Measurements from ENCODE around the gene C11orf91. TPM values are rescaled to one million over a fixed set of nuclear protein-coding genes. Genes with fewer than 3 reads are reported as not detected.

Gene C11orf91
- total and polyA plus RNA-seq, 2 donors (not counting 3 experiments of a cell fraction or from before 2014, with no cell fraction given), result 0.94 to 2.1 TPM

- FAIRE-seq, result no peak
- Histone ChIP-seq H4K20me1 (replicated peaks; ENCODE audit: control insufficient read depth, extremely low read depth, insufficient read depth, low read length) (no peaks in the 10 kb centered on the region), H3K36me3 (ENCODE audit: control insufficient read depth in 2 of 2, extremely low read depth in 1 of 2, insufficient read depth in 2 of 2, low read length in 2 of 2) (no peaks in the 10 kb centered on the region), H3K4me3 (replicated peaks in 1 of 3; ENCODE audit: insufficient read depth in 1 of 3, low read depth in 1 of 3, low read length in 3 of 3) (no peak overlapping the region), H3K79me2 (ENCODE audit: control insufficient read depth, insufficient read depth, low read length) (no peaks in the 10 kb centered on the region), H3K9me3 (replicated peaks; ENCODE audit: control insufficient read depth, insufficient read depth, low read length) (no peaks in the 10 kb centered on the region), H2AFZ (ENCODE audit: low read depth, low read length) (no peak overlapping the region), H3K27ac (ENCODE audit: insufficient read depth, low read depth, low read length) (peak overlapping the region; percentile 91), H3K4me2 (ENCODE audit: insufficient read depth, low read length) (peak overlapping the region; percentile 44), H3K9me1 (replicated peaks; ENCODE audit: control insufficient read depth, extremely low read depth, insufficient read depth, low read length) (no peaks in the 10 kb centered on the region), H3K9ac (replicated peaks; ENCODE audit: extremely low read depth, insufficient read depth, low read length) (peak overlapping the region; percentile 93), H3K4me1 (ENCODE audit: control insufficient read depth, extremely low read depth, insufficient read depth, low read length) (peaks cover 69% of the 10 kb centered on the region), H3K27me3 (ENCODE audit: control insufficient read depth in 2 of 2, insufficient read depth in 2 of 2, low read length in 2 of 2) (no peaks in the 10 kb centered on the region)
- DNase-seq (ENCODE audit: low read depth, low spot score), result no peak
- ChIA-PET POLR2A (interaction anchor here (0.8 to 4.5 kb wide), 4 partner anchors 9 to 50 kb away, joined by 3 to 73 read pairs (median 3); partner anchors contain the start of genes C11orf91 and CD59), CTCF (interaction anchor here (0.6 to 12.5 kb wide), 10 partner anchors 10 to 531 kb away, joined by 3 to 171 read pairs (median 5); partner anchors contain the start of genes C11orf91, CD59 and CSTF3)
- TF ChIP-seq MAX (IDR thresholded peaks at IDR 0.05; ENCODE audit: insufficient read depth, insufficient read length), result no peak
- no peak for TF ChIP-seq JUN (IDR thresholded peaks at IDR 0.05; ENCODE audit: borderline replicate concordance, insufficient read depth, insufficient read length, low read depth)
- no peak for TF ChIP-seq POLR2A (IDR thresholded peaks at IDR 0.05; ENCODE audit: low read depth, low read length)
- TF ChIP-seq FOS (IDR thresholded peaks at IDR 0.05; ENCODE audit: borderline replicate concordance, insufficient read depth, low read length), result no peak
- TF ChIP-seq GATA2 (IDR thresholded peaks at IDR 0.05; ENCODE audit: insufficient read depth, insufficient read length, low read depth, low read length), result no peak
- dilution Hi-C loops (cut with MboI; ENCODE audit: extremely low pct_ligation_motif_present, low sequenced_read_pairs) (no loop called here), intact Hi-C loops (cut with micrococcal nuclease) (loop anchor here (1.0 kb wide), 1 partner anchor 9 kb away; no protein-coding TSS in a partner anchor)
- TSS peak; percentile 48 for BruUV-seq (replicated peaks)
Observed at GRCh38 chr11:33692541-33692940, 8.1 kb downstream of the C11orf91 start.

GRCh38 chr11:33692013-33692504 is 8.6 kb downstream of the C11orf91 start:
- Histone ChIP-seq H2AFZ (ENCODE audit: low read depth, low read length) (no peak overlapping the region), H3K27ac (ENCODE audit: insufficient read depth, low read depth, low read length) (peak overlapping the region; percentile 91), H3K36me3 (ENCODE audit: control insufficient read depth in 2 of 2, extremely low read depth in 1 of 2, insufficient read depth in 2 of 2, low read length in 2 of 2) (no peaks in the 10 kb centered on the region), H3K9me1 (replicated peaks; ENCODE audit: control insufficient read depth, extremely low read depth, insufficient read depth, low read length) (no peaks in the 10 kb centered on the region), H3K4me1 (ENCODE audit: control insufficient read depth, extremely low read depth, insufficient read depth, low read length) (peaks cover 69% of the 10 kb centered on the region), H3K79me2 (ENCODE audit: control insufficient read depth, insufficient read depth, low read length) (no peaks in the 10 kb centered on the region), H3K4me3 (replicated peaks in 1 of 3; ENCODE audit: insufficient read depth in 1 of 3, low read depth in 1 of 3, low read length in 3 of 3) (peak overlapping the region in 1 of 3 experiments; percentile 8), H3K4me2 (ENCODE audit: insufficient read depth, low read length) (peak overlapping the region; percentile 44), H3K27me3 (ENCODE audit: control insufficient read depth in 2 of 2, insufficient read depth in 2 of 2, low read length in 2 of 2) (no peaks in the 10 kb centered on the region), H4K20me1 (replicated peaks; ENCODE audit: control insufficient read depth, extremely low read depth, insufficient read depth, low read length) (no peaks in the 10 kb centered on the region), H3K9ac (replicated peaks; ENCODE audit: extremely low read depth, insufficient read depth, low read length) (peak overlapping the region; percentile 93), H3K9me3 (replicated peaks; ENCODE audit: control insufficient read depth, insufficient read depth, low read length) (no peaks in the 10 kb centered on the region)
- peak; percentile 92 for FAIRE-seq
- ChIA-PET CTCF (interaction anchor here (0.6 to 12.5 kb wide), 11 partner anchors 11 to 531 kb away, joined by 3 to 171 read pairs (median 5); partner anchors contain the start of genes C11orf91, CD59 and CSTF3), POLR2A (interaction anchor here (0.6 to 4.5 kb wide), 5 partner anchors 9 to 50 kb away, joined by 3 to 73 read pairs (median 3); partner anchors contain the start of genes C11orf91 and CD59)
- dilution Hi-C loops (cut with MboI; ENCODE audit: extremely low pct_ligation_motif_present, low sequenced_read_pairs), result no loop called here
- intact Hi-C loops (cut with micrococcal nuclease), result loop anchor here (1.0 kb wide), 1 partner anchor 9 kb away; no protein-coding TSS in a partner anchor
- TF ChIP-seq CTCF (IDR thresholded peaks at IDR 0.05; ENCODE audit: extremely low read depth in 1 of 2, insufficient read depth in 1 of 2, low read depth in 1 of 2, low read length in 2 of 2) (no peak), MYC (IDR thresholded peaks at IDR 0.05; ENCODE audit: low read depth, low read length) (no peak), POLR2AphosphoS5 (IDR thresholded peaks at IDR 0.05; ENCODE audit: insufficient read depth, low read depth, low read length) (peak; percentile 80), FOS (IDR thresholded peaks at IDR 0.05; ENCODE audit: borderline replicate concordance, insufficient read depth, low read length) (peak; percentile 71), JUN (IDR thresholded peaks at IDR 0.05; ENCODE audit: borderline replicate concordance, insufficient read depth, insufficient read length, low read depth) (peak; percentile 90), EZH2 (IDR thresholded peaks at IDR 0.05; ENCODE audit: borderline replicate concordance, low read depth, low read length, severe bottlenecking) (no peak), GATA2 (IDR thresholded peaks at IDR 0.05; ENCODE audit: insufficient read depth, insufficient read length, low read depth, low read length) (no peak), MAX (IDR thresholded peaks at IDR 0.05; ENCODE audit: insufficient read depth, insufficient read length) (no peak), POLR2A (IDR thresholded peaks at IDR 0.05; ENCODE audit: low read depth, low read length) (peak; percentile 54)
- DNase-seq (ENCODE audit: low read depth, low spot score), result peak; percentile 98
- BruUV-seq (replicated peaks), result no TSS peak

All from endothelial cell of umbilical vein (primary cell).